Panc1 (cell line): ENCODE measurements around the gene CYSTM1. TPM values are rescaled to one million over a fixed set of nuclear protein-coding genes. Genes with fewer than 3 reads are reported as not detected.

Experiments used
- ATAC-seq: fragments of 200-7000 bp; cut with Tn5 transposase; 2 replicates; pipeline ENCODE4 v1.9.1; 2020; ENCODE audit warnings: mild to moderate bottlenecking, moderate library complexity
- BruUV-seq: library from RNA; stranded (reverse); fragments of 400-500 nt; replicated peaks from 2 replicates; lab custom pipeline; 2021; lab: Mats Ljungman, UMichigan
- CTCF ChIA-PET: fragments of 300-600 bp; sonication (Branson Sonifier 250); formaldehyde crosslinking; loops from one replicate; lab custom pipeline; 2022; ENCODE audit warnings: antibody characterized with exemption; lab: Charles Lee
- POLR2A ChIA-PET: fragments of 300-600 bp; sonication (Branson Sonifier 250); formaldehyde crosslinking; loops from one replicate; lab custom pipeline; 2022; ENCODE audit warnings: antibody characterized with exemption; lab: Charles Lee
- DNase-seq: peaks from one replicate; pipeline ENCODE4 v3.0.0-alpha.2; 2010; ENCODE audit warnings: low read depth, low spot score
- H3K27ac ChIP-seq: 2 replicates; pipeline ENCODE4 v1.5.1; 2011; ENCODE audit warnings: mild to moderate bottlenecking, low read length, inconsistent platforms
- H3K27me3 ChIP-seq: fragments of 200-500 bp; sonication (Bioruptor generic); 2 replicates; pipeline ENCODE4 v1.6.0; 2014; ENCODE audit warnings: low read length, inconsistent platforms; ENCODE audit not compliant: control insufficient read depth, insufficient read depth
- H3K36me3 ChIP-seq: fragments of 200-500 bp; sonication (Bioruptor generic); 2 replicates; pipeline ENCODE4 v1.5.1; 2014; ENCODE audit warnings: inconsistent platforms, mild to moderate bottlenecking, low read length, moderate library complexity; ENCODE audit not compliant: control insufficient read depth, insufficient read depth
- H3K4me1 ChIP-seq: 2 replicates; pipeline ENCODE4 v1.5.1; 2011; ENCODE audit warnings: inconsistent platforms, mild to moderate bottlenecking, low read length, moderate library complexity; ENCODE audit not compliant: control insufficient read depth, insufficient read depth
- H3K4me3 ChIP-seq, 2 experiments: 2 replicates each; pipeline ENCODE4 v1.5.1; 2011 to 2012; ENCODE audit warnings: low read depth in 2 of 2, low read length in 2 of 2, mild to moderate bottlenecking in 2 of 2, inconsistent platforms in 1 of 2, moderate library complexity in 1 of 2
- H3K9me3 ChIP-seq: fragments of 200-500 bp; sonication (Bioruptor generic); 2 replicates; pipeline ENCODE4 v1.5.1; 2014; ENCODE audit warnings: low read depth, mild to moderate bottlenecking, inconsistent platforms, low read length, moderate library complexity; ENCODE audit not compliant: control insufficient read depth, insufficient read depth
- POLR2AphosphoS5 ChIP-seq: IDR thresholded peaks from 2 replicates; pipeline ENCODE4 v1.6.1; 2012; ENCODE audit warnings: mild to moderate bottlenecking, low read depth, low read length, moderate library complexity
- SIN3A ChIP-seq: IDR thresholded peaks from 2 replicates; pipeline ENCODE4 v1.6.1; 2012; ENCODE audit warnings: low read depth, mild to moderate bottlenecking, low read length, moderate library complexity, borderline replicate concordance; ENCODE audit not compliant: insufficient read depth
- TCF7L2 ChIP-seq: IDR thresholded peaks from 2 replicates; pipeline ENCODE4 v1.6.1; 2011; ENCODE audit warnings: mild to moderate bottlenecking, low read depth, low read length, inconsistent platforms
- in situ Hi-C: cut with HindIII; loops from 2 replicates; pipeline ENCODE4 v1.10.0; 2016; ENCODE audit warnings: low sequenced_read_pairs, low pct_unique_long_range_greater_than_20kb
- intact Hi-C: fragments of 100-400 bp; cut with micrococcal nuclease; formaldehyde crosslinking; loops from one replicate; pipeline ENCODE4 v1.10.0; 2022; ENCODE audit not compliant: unreplicated experiment
- total RNA-seq: library from RNA; stranded (reverse); gene quantifications from one replicate; pipeline ENCODE4 v1.2.1, GENCODE V29; 2021; ENCODE audit not compliant: unreplicated experiment
- TF ChIP-seq, protein P1 (sequence below): fragments of 450-650 bp; IDR thresholded peaks from 2 replicates; pipeline ENCODE4 v1.5.1; 2017; ENCODE audit warnings: mild to moderate bottlenecking
- TF ChIP-seq, protein P2 (sequence below), 2 experiments: IDR thresholded peaks; 2 replicates each; pipeline ENCODE4 v1.6.1; 2011 to 2012; ENCODE audit warnings: low read depth in 2 of 2, control low read depth in 1 of 2, low read length in 1 of 2, mild to moderate bottlenecking in 1 of 2, moderate library complexity in 1 of 2; ENCODE audit not compliant: insufficient read depth in 1 of 2

The CYSTM1 gene
- total RNA-seq, 1 experiment from 2014 or later, result 126 TPM

DNA sequence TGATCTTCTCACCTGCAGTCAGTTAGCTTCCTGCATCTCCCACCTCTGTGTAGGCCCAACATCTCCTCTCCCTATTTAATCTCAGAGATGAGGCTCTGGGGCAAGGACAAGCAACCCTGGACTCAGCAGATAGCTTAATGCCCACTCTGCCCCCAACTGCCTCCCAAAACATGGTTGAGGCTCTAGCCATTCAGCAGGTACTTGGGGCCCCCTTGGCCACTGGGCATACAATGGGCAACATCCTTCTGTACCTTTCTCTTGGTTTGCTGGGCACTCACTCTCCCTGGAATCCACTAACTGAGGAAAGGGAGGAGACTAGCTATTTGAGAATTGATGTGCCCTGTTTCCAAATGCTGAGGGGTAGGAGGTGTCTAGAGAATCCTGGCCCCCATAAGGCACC, 39.9 kb upstream of the CYSTM1 start:
- H3K27ac ChIP-seq, result no peak overlapping the region
- no peak overlapping the region for H3K4me3 ChIP-seq
- no peaks in the 10 kb centered on the region for H3K9me3 ChIP-seq
- H3K4me1 ChIP-seq, result peaks cover 13% of the 10 kb centered on the region
- DNase-seq, result no peak
- H3K27me3 ChIP-seq, result no peaks in the 10 kb centered on the region
- ATAC-seq, result no peak
- H3K36me3 ChIP-seq, result no peaks in the 10 kb centered on the region; the same call in 1 of the 2 replicates
- intact Hi-C loops, result no loop called here
- ChIA-PET POLR2A (no interaction called here), CTCF (no interaction called here)
- BruUV-seq, result no TSS peak
- TF ChIP-seq TCF7L2 (no peak), POLR2AphosphoS5 (no peak), SIN3A (no peak)
- TF ChIP-seq, protein P1, sequence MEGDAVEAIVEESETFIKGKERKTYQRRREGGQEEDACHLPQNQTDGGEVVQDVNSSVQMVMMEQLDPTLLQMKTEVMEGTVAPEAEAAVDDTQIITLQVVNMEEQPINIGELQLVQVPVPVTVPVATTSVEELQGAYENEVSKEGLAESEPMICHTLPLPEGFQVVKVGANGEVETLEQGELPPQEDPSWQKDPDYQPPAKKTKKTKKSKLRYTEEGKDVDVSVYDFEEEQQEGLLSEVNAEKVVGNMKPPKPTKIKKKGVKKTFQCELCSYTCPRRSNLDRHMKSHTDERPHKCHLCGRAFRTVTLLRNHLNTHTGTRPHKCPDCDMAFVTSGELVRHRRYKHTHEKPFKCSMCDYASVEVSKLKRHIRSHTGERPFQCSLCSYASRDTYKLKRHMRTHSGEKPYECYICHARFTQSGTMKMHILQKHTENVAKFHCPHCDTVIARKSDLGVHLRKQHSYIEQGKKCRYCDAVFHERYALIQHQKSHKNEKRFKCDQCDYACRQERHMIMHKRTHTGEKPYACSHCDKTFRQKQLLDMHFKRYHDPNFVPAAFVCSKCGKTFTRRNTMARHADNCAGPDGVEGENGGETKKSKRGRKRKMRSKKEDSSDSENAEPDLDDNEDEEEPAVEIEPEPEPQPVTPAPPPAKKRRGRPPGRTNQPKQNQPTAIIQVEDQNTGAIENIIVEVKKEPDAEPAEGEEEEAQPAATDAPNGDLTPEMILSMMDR, result no peak
- TF ChIP-seq, protein P2, sequence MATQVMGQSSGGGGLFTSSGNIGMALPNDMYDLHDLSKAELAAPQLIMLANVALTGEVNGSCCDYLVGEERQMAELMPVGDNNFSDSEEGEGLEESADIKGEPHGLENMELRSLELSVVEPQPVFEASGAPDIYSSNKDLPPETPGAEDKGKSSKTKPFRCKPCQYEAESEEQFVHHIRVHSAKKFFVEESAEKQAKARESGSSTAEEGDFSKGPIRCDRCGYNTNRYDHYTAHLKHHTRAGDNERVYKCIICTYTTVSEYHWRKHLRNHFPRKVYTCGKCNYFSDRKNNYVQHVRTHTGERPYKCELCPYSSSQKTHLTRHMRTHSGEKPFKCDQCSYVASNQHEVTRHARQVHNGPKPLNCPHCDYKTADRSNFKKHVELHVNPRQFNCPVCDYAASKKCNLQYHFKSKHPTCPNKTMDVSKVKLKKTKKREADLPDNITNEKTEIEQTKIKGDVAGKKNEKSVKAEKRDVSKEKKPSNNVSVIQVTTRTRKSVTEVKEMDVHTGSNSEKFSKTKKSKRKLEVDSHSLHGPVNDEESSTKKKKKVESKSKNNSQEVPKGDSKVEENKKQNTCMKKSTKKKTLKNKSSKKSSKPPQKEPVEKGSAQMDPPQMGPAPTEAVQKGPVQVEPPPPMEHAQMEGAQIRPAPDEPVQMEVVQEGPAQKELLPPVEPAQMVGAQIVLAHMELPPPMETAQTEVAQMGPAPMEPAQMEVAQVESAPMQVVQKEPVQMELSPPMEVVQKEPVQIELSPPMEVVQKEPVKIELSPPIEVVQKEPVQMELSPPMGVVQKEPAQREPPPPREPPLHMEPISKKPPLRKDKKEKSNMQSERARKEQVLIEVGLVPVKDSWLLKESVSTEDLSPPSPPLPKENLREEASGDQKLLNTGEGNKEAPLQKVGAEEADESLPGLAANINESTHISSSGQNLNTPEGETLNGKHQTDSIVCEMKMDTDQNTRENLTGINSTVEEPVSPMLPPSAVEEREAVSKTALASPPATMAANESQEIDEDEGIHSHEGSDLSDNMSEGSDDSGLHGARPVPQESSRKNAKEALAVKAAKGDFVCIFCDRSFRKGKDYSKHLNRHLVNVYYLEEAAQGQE (IDR thresholded peaks at IDR 0.05; ENCODE audit: insufficient read depth in 1 of 2, low read depth in 2 of 2, low read length in 1 of 2), result no peak
- in situ Hi-C loops, result no loop called here

DNA sequence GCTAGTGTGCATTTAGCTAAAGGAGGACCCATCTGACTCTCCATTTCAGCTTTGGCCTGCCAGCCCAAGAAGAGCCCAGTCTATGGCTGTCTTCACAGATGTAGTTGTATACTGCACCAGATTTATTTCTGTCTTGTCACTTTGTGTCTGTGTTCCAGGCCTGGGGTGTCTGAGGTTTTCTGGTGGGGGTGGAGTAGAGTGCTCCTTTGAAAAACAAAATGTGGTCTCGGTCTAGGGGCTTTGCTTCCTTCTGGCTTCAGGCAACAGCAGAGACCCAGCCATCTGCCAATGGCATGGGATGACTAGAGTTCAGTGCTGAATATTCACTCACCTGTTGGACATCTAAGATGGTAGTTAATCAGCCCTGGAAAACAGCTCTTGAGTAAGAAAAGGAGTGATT, 38.4 kb upstream of the CYSTM1 start:
- Histone ChIP-seq H3K27ac (no peak overlapping the region), H3K4me1 (peaks cover 8% of the 10 kb centered on the region), H3K4me3 (no peak overlapping the region), H3K27me3 (no peaks in the 10 kb centered on the region), H3K36me3 (no peaks in the 10 kb centered on the region; the same call in 1 of the 2 replicates), H3K9me3 (no peaks in the 10 kb centered on the region)
- intact Hi-C loops (no loop called here), in situ Hi-C loops (no loop called here)
- TF ChIP-seq, protein P2 (IDR thresholded peaks at IDR 0.05; ENCODE audit: insufficient read depth in 1 of 2, low read depth in 2 of 2, low read length in 1 of 2), result no peak
- TF ChIP-seq SIN3A, result no peak
- POLR2A ChIA-PET, result no interaction called here
- BruUV-seq, result no TSS peak
- DNase-seq (no peak), ATAC-seq (no peak)
- CTCF ChIA-PET, result interaction anchor here (0.6 kb wide), 1 partner anchor 9 kb away, joined by 3 read pairs; no protein-coding TSS in a partner anchor
